Gastrocnemius medialis (tissue), 4 donors: ENCODE results near the gene RNU5D-1. TPM values are rescaled to one million over a fixed set of nuclear protein-coding genes. Genes with fewer than 3 reads are reported as not detected.

Experiments
- ATAC-seq, 2 donors: fragments of 150-250 bp; one replicate each; pipeline ENCODE4 v1.9.1; 2016
- DNase-seq, 2 donors: peaks; one replicate each; pipeline ENCODE4 v3.0.0-alpha.2; 2019
- H3K27ac ChIP-seq, 4 donors: fragments of 200-600 bp; sonication (generic); 1 replicate in 1 of 4; 2 replicates in 3 of 4; pipeline ENCODE4 v1.5.1; 2016 to 2018; ENCODE audit warnings: mild to moderate bottlenecking in 2 of 4, moderate library complexity in 1 of 4
- H3K27me3 ChIP-seq, 3 donors: fragments of 200-600 bp; sonication (generic) in 2 of 3; 1 replicate in 1 of 3; 2 replicates in 2 of 3; pipeline versions ENCODE4 v1.5.1 to v1.6.0; 2016 to 2019; ENCODE audit warnings: mild to moderate bottlenecking in 1 of 3, moderate library complexity in 1 of 3
- H3K36me3 ChIP-seq, 2 donors: fragments of 200-600 bp; sonication (generic) in 1 of 2; one replicate each; pipeline ENCODE4 v1.5.1; 2017 to 2018
- H3K4me1 ChIP-seq, 2 donors: fragments of 200-600 bp; sonication (generic) in 1 of 2; one replicate each; pipeline ENCODE4 v1.5.1; 2016 to 2017; ENCODE audit warnings: mild to moderate bottlenecking in 2 of 2
- H3K4me3 ChIP-seq, 4 donors: fragments of 200-600 bp; sonication (generic) in 3 of 4; 1 replicate in 1 of 4; 2 replicates in 3 of 4; pipeline ENCODE4 v1.5.1; 2016 to 2019; ENCODE audit warnings: mild to moderate bottlenecking in 2 of 4
- H3K9me3 ChIP-seq, 3 donors: fragments of 200-600 bp; sonication (generic) in 2 of 3; 1 replicate in 1 of 3; 2 replicates in 2 of 3; pipeline ENCODE4 v1.5.1; 2016 to 2019
- POLR2A ChIP-seq, 2 donors: fragments of 450-650 bp; IDR thresholded peaks; one replicate each; pipeline ENCODE4 v1.6.1; 2017; ENCODE audit warnings: antibody characterized with exemption in 2 of 2, mild to moderate bottlenecking in 2 of 2, moderate library complexity in 2 of 2
- in situ Hi-C, 4 donors: fragments of 200-750 bp; cut with MboI; loops; one replicate each; pipeline versions ENCODE4 v1.15.0 to v1.8.0; 2017; ENCODE audit warnings: low sequenced_read_pairs in 4 of 4
- intact Hi-C: fragments of 100-400 bp; cut with DNase I; formaldehyde crosslinking; loops from one replicate; pipeline ENCODE4 v1.15.1; 2023; ENCODE audit warnings: low total_unique reads
- total RNA-seq, 4 donors: library from RNA; depleted of rRNA; stranded (reverse); fragments of >200 nt; gene quantifications; one replicate each; pipeline versions ENCODE4 v1.1.0 to v1.2.3, GENCODE V29; 2016
- TF ChIP-seq, protein P1 (sequence below), 5 experiments: fragments of 450-650 bp in 3 of 5; fragments of 200-600 bp in 2 of 5; sonication (generic) in 2 of 5; IDR thresholded peaks in 4 of 5; conservative IDR thresholded peaks in 1 of 5; 1 replicate in 4 of 5; 2 replicates in 1 of 5; pipeline ENCODE4 v1.5.1; 2016 to 2019; ENCODE audit warnings: antibody characterized with exemption in 5 of 5, mild to moderate bottlenecking in 3 of 5, moderate library complexity in 3 of 5

RNU5D-1 gene
- total RNA-seq, 4 donors from 2014 or later, result not detected

DNA sequence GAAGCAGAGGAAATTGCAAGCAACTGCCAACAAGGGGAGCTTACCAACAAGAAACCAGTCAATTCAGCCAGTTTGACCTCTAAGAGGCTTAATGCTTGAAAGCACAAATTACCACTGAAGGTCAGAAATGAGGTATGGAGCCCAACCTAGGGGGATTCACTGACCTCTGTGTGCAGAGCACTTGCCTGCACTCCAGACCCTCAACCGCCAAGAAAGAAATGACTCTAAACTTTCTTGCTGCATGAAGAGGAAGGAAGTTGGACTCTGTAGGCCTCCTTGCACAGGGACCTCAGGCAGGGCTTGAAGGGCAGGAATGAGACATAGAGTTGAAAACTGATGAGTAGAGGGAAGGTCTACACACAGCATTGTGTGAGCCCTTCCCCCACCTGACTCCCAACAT lies 46.4 kb downstream of the RNU5D-1 start:
- TF ChIP-seq, protein P1, sequence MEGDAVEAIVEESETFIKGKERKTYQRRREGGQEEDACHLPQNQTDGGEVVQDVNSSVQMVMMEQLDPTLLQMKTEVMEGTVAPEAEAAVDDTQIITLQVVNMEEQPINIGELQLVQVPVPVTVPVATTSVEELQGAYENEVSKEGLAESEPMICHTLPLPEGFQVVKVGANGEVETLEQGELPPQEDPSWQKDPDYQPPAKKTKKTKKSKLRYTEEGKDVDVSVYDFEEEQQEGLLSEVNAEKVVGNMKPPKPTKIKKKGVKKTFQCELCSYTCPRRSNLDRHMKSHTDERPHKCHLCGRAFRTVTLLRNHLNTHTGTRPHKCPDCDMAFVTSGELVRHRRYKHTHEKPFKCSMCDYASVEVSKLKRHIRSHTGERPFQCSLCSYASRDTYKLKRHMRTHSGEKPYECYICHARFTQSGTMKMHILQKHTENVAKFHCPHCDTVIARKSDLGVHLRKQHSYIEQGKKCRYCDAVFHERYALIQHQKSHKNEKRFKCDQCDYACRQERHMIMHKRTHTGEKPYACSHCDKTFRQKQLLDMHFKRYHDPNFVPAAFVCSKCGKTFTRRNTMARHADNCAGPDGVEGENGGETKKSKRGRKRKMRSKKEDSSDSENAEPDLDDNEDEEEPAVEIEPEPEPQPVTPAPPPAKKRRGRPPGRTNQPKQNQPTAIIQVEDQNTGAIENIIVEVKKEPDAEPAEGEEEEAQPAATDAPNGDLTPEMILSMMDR (IDR thresholded peaks at IDR 0.05 in 4 of 5, conservative IDR thresholded peaks at IDR 0.05 in 1 of 5), result no peak
- intact Hi-C loops (no loop called here), in situ Hi-C loops (no loop called here)
- Histone ChIP-seq H3K4me1 (no peaks in the 10 kb centered on the region), H3K27ac (no peak overlapping the region), H3K36me3 (no peaks in the 10 kb centered on the region), H3K4me3 (no peak overlapping the region), H3K9me3 (no peaks in the 10 kb centered on the region), H3K27me3 (no peaks in the 10 kb centered on the region)
- DNase-seq, result no peak
- ATAC-seq, result no peak

DNA sequence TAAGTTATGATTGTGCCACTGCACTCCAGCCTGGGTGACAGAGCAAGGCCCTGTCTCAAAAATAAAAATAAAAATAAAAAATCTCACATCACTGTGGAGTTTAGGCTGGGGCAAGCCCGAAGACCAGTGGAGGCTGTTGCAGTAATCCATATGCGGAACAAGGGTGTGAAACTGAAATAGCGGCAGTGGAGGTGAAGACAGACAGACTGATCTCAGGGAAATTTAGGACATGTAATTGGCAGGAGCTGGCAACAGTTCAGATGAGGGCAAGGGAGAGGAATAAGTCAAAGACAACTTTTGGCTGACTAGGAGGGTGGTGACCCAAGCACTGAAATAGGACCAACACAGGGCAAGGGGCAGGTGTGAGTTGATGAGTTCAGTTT lies 48.1 kb downstream of the RNU5D-1 start:
- H3K27ac ChIP-seq, result no peak overlapping the region

DNA sequence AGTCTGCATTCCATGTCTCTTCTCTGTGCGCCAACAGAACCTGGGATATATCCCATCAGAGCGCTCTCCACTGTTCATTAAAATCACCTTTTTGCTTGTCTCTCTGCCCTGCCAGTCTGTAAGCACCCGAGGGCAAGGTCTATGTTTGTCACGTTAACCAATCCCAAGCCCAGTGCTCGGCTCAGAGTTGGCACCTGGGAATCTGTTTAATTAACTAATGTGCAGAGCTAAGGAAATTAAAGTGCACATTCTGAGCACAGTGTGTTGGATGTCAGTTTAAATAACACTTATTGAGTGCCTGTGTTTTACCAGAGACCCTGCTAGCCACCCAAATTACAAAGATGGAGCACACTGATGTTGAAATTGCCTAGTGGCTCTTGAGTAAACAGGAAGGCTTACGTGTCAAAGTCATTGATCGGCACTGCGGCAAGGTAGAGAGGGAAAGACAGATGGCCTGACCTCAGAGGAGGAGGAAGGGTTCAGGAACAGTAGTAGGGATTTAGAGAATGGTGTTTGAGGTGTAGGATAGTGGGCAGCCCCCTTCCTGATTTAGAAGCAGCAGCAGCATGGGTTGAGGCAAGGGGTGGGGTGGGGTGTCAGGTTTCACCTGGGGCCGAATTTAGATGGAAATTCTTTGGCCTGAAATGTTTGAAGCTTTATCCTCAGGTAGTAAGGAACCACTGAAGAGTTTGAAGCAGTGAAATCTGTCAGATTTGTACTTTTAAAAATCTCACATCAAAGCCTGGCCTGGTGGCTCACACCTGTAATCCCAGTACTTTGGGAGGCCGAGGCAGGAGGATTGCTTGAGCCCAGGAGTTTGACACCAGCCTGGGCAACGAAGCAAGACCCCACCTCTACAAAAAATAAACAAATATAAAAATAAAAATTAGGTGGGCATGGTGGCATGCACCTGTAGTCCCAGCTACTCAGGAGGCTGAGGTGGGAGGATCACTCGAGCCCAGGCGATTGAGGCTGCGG lies 48.8 kb downstream of the RNU5D-1 start:
- DNase-seq (no peak), ATAC-seq (no peak)
- intact Hi-C loops, result no loop called here
- Histone ChIP-seq H3K9me3 (no peaks in the 10 kb centered on the region), H3K4me3 (no peak overlapping the region), H3K4me1 (no peaks in the 10 kb centered on the region), H3K36me3 (no peaks in the 10 kb centered on the region), H3K27me3 (no peaks in the 10 kb centered on the region), H3K27ac (no peak overlapping the region)
- in situ Hi-C loops, result no loop called here
- TF ChIP-seq, protein P1 (IDR thresholded peaks at IDR 0.05 in 4 of 5, conservative IDR thresholded peaks at IDR 0.05 in 1 of 5), result no peak
- no peak for TF ChIP-seq POLR2A (IDR thresholded peaks at IDR 0.05)

More for the DNA sequence above, 48.1 kb downstream of the RNU5D-1 start:
- H3K4me1 ChIP-seq, result no peaks in the 10 kb centered on the region
- H3K27me3 ChIP-seq, result no peaks in the 10 kb centered on the region
- ATAC-seq, result no peak
- in situ Hi-C loops, result no loop called here
- H3K36me3 ChIP-seq, result no peaks in the 10 kb centered on the region
- no peaks in the 10 kb centered on the region for H3K9me3 ChIP-seq
- DNase-seq, result no peak
- intact Hi-C loops, result no loop called here
- TF ChIP-seq, protein P1 (IDR thresholded peaks at IDR 0.05 in 4 of 5, conservative IDR thresholded peaks at IDR 0.05 in 1 of 5), result no peak
- H3K4me3 ChIP-seq, result no peak overlapping the region

Other genes starting within 250 kb of the RNU5D-1 start
- gene TMEM53, start 56.7 kb downstream of the RNU5D-1 start, total RNA-seq, result 1 to 10 TPM; 2.6 to 5.9 (median 4.2) TPM
- under 1 TPM in 1 of 4 donors, not detected in 3; 0.78 TPM for gene ARMH1, start 56.5 kb downstream of the RNU5D-1 start, total RNA-seq
- gene KIF2C, start 8.7 kb upstream of the RNU5D-1 start, total RNA-seq, result under 1 TPM in 2 of 4 donors, not detected in 2; 0.46 to 0.55 TPM
- 1,000 to 10,000 TPM; 1,137 to 2,085 (median 1,818) TPM for gene RPS8, start 44.4 kb upstream of the RNU5D-1 start, total RNA-seq
- under 1 TPM in 1 of 4 donors, not detected in 3; 0.32 TPM for gene BEST4, start 57.0 kb upstream of the RNU5D-1 start, total RNA-seq
- 1 to 10 TPM; 1.6 to 4.3 (median 3.6) TPM for gene PLK3, start 69.2 kb upstream of the RNU5D-1 start, total RNA-seq
- gene DYNLT4, start 76.2 kb upstream of the RNU5D-1 start, total RNA-seq, result not detected
- 1 to 10 TPM in 1 of 4 donors, under 1 TPM in 2, not detected in 1; 0.71 to 1.4 (median 0.91) TPM for gene BTBD19, start 77.4 kb upstream of the RNU5D-1 start, total RNA-seq
- under 1 TPM; 0.10 to 0.56 (median 0.20) TPM for gene PTCH2, start 112.1 kb upstream of the RNU5D-1 start, total RNA-seq